GM12892 (cell line): Measurements from ENCODE around the gene LARP1B.
"Not testable (repeated sequence)": the region's sequence is repeated elsewhere in the genome, so short reads cannot be mapped to it uniquely, and the experiment has no call there.

ENCODE experiments used
- DNase-seq: peaks from one replicate; pipeline ENCODE4 v3.0.0; 2011; ENCODE audit not compliant: insufficient read length
- FAIRE-seq: peaks from 2 replicates; lab custom pipeline; 2011; peaks lifted over from hg19 to GRCh38; lab: Jason Lieb, UNC
- POLR2A ChIP-seq: IDR thresholded peaks from 2 replicates; pipeline ENCODE4 v1.6.1; 2011; ENCODE audit warnings: low read depth, low read length, control low read depth
- POLR2AphosphoS5 ChIP-seq: IDR thresholded peaks from 2 replicates; pipeline ENCODE4 v1.6.1; 2011; ENCODE audit warnings: low read depth, low read length, control low read depth
- TAF1 ChIP-seq: IDR thresholded peaks from 2 replicates; pipeline ENCODE4 v1.6.1; 2011; ENCODE audit warnings: low read depth, mild to moderate bottlenecking, control low read depth, low read length, borderline replicate concordance

LARP1B gene

DNA sequence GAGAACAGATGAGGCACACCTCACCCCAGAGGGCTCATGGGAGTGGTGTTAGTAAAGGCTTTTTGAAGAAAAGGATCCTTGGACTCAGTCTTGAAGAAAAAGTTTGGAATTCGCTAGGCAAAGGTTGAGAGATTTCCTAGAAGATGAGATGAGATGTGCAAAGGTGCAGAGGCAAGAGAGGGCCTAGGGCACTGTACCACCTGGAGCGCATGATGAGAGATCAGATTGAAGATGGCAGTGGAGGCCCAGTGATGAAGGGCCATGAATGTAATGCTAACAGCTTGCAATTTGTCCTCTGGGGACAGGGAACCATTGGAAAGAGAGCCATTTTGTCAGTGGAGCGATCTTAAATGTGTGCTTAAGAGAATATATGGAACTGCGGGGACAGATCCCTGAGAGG lies 181.5 kb downstream of the LARP1B start:
- TF ChIP-seq TAF1 (no peak), POLR2AphosphoS5 (no peak), POLR2A (no peak)
- DNase-seq (no peak), FAIRE-seq (no peak)

DNA sequence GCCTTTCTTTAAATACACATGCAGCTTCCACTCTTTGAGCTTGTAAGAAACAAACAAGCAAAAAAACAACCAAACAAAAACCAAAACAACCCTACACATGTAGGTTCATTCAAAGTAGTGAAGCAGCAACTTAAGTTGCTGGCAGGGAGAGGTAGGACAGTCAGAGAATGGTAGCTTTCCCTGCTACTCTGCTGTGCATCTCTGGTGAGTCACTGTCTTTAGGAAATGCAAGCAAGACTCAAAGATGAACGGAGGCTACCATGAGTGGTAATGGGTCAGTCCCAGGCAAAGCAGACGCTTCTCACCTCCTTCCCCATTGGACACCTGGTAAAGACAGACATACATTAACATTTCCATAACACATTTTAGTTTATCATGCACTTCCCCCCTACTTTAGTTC lies 183.3 kb downstream of the LARP1B start:
- DNase-seq (no peak), FAIRE-seq (no peak)
- no peak for TF ChIP-seq POLR2AphosphoS5
- no peak for TF ChIP-seq POLR2A
- no peak for TF ChIP-seq TAF1

DNA sequence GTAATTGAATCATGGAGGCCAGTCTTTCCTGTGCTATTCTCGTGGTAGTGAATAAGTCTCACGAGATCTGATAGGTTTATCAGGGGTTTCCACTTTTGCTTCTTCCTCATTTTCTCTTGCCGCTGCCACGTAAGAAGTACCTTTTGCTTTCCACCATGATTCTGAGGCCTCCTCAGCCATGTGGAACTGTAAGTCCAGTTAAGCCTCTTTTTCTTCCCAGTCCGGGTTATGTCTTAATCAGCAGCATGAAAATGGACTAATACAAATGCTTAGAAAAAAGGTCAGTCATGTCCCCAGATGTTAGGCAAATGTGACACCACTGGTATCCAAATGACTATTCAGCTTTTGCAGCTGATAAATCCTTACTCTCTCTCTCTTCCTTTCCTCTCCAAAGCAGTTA lies 184.3 kb downstream of the LARP1B start:
- DNase-seq = not testable (repeated sequence)
- peak; percentile 54 for FAIRE-seq

DNA sequence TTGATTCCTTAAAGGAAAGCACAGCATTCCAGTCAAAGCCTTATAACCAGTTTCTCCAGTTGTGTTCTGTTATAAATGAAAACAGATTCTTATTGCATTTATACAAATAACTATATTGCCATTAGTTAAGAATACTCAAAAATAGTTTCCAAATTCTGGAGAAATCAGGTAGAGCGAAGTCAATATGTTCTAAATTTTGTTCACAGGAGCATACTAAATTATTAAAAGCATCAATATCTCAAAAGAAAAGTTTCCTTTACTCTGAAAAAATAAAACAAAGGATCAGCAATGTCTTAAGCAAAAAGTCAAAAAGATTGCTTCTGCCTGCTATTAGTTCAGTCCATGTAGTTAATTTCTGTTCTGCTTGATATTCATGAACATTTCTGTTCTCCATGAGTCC lies 186.8 kb downstream of the LARP1B start:
- FAIRE-seq (no peak), DNase-seq (no peak)
- TF ChIP-seq TAF1 (no peak), POLR2A (no peak), POLR2AphosphoS5 (no peak)

DNA sequence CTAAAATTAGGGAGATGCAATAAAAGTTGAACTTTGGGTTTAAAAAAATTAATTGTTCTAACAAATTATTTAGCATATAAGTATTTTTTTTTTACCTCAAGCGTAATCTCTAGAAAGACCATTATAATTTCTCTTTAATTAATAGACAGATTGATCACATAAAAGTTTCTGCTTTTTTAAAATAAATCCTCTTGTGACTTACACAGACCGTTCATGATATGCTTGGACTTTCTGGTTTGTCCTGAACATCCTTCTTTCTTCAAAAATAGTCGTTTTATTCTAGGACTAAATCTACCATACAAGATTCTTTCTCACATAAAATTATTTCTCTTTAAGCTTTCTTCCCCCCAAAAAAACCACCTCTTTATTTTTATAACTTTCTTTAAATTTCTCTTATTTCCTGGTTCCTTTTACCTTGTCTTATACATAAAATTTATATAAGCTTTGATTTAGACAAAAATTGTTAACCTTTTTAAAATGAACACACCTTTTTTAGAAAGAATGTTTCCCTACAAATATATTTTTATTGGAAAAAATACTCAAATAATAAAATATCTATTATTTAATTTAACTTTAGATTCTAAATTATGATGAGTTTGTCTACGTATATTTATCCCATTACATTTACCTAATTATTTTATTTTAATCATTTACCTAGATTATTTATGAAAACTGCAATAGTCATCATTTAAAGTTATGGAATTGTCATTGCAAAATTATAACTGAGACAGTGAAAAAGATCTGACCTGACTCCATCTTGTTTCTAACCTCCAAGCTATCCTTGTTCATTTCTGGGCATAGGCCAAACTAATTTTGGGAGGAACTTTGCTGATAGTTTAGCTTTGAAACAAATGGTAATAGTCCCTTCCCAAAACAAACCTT lies 188.9 kb downstream of the LARP1B start:
- DNase-seq (no peak), FAIRE-seq (no peak)
- TF ChIP-seq POLR2AphosphoS5 (no peak), TAF1 (no peak), POLR2A (no peak)

DNA sequence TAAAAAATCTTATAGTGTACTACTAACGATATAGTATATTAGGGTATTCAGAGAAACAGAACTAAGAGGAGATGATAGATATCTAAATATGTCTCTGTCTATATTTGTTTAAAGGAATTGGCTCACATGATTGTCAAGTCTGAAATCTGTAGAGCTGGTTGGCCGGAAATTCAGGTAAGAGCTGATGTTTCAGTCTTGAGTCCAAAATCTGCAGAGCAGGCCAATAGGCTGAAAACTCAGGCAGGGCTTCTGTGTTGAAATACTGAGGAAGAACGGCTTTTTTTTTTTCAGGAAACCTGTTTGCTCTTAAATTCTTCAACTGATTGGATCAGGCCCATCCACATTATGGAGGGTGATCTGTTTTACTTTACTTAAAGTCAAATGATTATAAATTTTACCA lies 194.8 kb downstream of the LARP1B start:
- FAIRE-seq = no peak
- TF ChIP-seq TAF1 (no peak), POLR2A (no peak), POLR2AphosphoS5 (no peak)
- no peak for DNase-seq

DNA sequence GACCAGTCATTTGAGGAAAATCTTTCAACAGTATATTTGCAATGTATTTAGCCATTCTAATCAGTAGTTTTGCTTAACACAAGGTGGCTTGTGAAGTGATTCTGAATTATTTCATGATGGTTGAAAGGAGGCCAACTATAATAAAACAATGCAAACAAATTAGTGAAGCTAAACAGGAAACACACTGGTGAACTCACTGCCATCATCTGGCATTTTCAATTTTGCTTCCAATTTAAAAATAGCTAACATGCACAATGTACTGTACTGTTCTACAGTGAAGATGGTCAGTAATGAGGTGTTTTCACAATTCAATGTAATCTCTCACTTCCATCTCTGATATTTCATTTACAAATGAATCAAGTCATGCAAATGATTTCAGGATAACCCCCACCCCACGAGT lies 195.4 kb downstream of the LARP1B start:
- TF ChIP-seq TAF1 (no peak), POLR2AphosphoS5 (no peak), POLR2A (no peak)

DNA sequence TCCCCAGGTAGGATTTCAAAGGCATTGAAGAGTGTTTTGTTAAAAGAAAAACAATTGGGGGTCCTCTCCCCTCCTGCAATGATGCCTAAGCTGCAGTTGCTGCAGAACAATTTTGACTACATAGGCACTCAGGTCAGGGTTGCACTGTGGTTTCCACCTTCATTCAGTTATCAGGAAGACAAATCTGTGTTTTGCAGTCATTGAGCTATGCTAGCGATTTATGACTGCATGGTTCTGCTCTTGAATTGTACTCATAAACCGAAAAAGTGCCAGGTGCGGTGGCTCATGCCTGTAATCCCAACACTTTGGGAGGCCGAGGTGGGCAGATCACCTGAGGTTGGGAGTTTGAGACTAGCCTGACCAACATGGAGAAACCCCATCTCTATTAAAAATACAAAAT lies 197.1 kb downstream of the LARP1B start:
- DNase-seq, FAIRE-seq: not testable (repeated sequence)

More for the DNA sequence above, 195.4 kb downstream of the LARP1B start:
- FAIRE-seq (no peak), DNase-seq (no peak)

DNA sequence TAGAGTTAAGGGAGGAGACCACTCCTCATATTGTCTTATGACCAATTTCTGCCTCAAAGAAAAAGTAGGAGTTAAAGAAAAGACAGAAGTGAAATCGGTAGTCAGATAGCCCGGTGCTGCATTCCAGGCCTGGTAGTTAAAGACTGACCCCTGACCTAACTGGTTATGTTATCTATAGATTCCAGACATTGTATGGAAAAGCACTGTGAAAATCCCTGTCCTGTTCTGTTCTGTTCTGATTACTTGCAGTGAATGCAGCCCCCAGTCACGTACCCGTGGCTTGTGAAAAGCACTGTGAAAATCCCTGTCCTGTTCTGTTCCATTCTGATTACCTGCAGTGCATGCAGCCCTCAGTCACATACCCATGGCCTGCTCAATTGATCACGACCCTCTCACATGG lies 198.8 kb downstream of the LARP1B start:
- FAIRE-seq, DNase-seq: not testable (repeated sequence)
